Subcutaneous preadipocyte (primary cell): ENCODE measurements around the gene DYNAP. TPM values are rescaled to one million over a fixed set of nuclear protein-coding genes. Genes with fewer than 3 reads are reported as not detected.

Source experiments
- total RNA-seq: library from RNA; depleted of rRNA; stranded (reverse); fragments of >200 nt; gene quantifications from 2 replicates; pipeline ENCODE4 v1.2.3, GENCODE V29; 2012

The DYNAP gene, protein sequence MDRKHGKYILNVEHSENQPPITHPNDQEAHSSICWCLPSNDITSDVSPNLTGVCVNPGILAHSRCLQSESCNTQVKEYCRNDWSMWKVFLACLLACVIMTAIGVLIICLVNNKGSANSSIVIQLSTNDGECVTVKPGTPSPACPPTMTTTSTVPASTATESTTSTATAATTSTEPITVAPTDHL
- total RNA-seq: 0.20 TPM in 1 of 2 replicates, not detected in the other

GRCh38 chr18:54590945-54591344, at the start of gene DYNAP:
Gene DYNAP, plus strand, starts transcription at chr18:54591245. Its CDS starts 38 bp downstream, at chr18:54591283.

Other genes starting within 250 kb of the DYNAP start
- under 0.01 TPM in 1 of 2 replicates, not detected in the other for gene STARD6, start 233.4 kb upstream of the DYNAP start, total RNA-seq
- 3.7 and 5.3 TPM in 2 replicates for gene C18orf54, start 233.3 kb upstream of the DYNAP start, total RNA-seq
- gene RAB27B, start 237.2 kb downstream of the DYNAP start, total RNA-seq: 8.5 and 28.7 TPM in 2 replicates